Hepatocyte (in vitro differentiated cells): ENCODE data around the gene MLH3. TPM values are rescaled to one million over a fixed set of nuclear protein-coding genes. Genes with fewer than 3 reads are reported as not detected.

Experiments used
- DNase-seq: peaks from one replicate; pipeline ENCODE4 v3.0.0-alpha.2; 2016; ENCODE audit warnings: low spot score
- H2AFZ ChIP-seq: fragments of 200-600 bp; sonication (generic); 2 replicates; pipeline ENCODE4 v1.6.0; 2016; ENCODE audit warnings: antibody characterized with exemption, mild to moderate bottlenecking
- H3K27ac ChIP-seq: fragments of 200-600 bp; sonication (generic); 2 replicates; pipeline ENCODE4 v1.5.1; 2016; ENCODE audit warnings: mild to moderate bottlenecking
- H3K27me3 ChIP-seq: fragments of 200-600 bp; sonication (generic); 2 replicates; pipeline ENCODE4 v1.6.1; 2016
- H3K36me3 ChIP-seq: fragments of 200-600 bp; sonication (generic); replicated peaks from 2 replicates; pipeline ENCODE4 v1.5.1; 2016; ENCODE audit warnings: low read depth; ENCODE audit not compliant: insufficient read depth
- H3K4me1 ChIP-seq: fragments of 200-600 bp; sonication (generic); 2 replicates; pipeline ENCODE4 v1.5.1; 2016; ENCODE audit warnings: mild to moderate bottlenecking, moderate library complexity; ENCODE audit not compliant: insufficient read depth
- H3K4me2 ChIP-seq: fragments of 200-600 bp; sonication (generic); 2 replicates; pipeline ENCODE4 v1.6.0; 2016
- H3K4me3 ChIP-seq: fragments of 200-600 bp; sonication (generic); 2 replicates; pipeline ENCODE4 v1.5.1; 2016; ENCODE audit warnings: mild to moderate bottlenecking
- H3K79me2 ChIP-seq: fragments of 200-600 bp; sonication (generic); 2 replicates; pipeline ENCODE4 v1.6.0; 2017; ENCODE audit warnings: mild to moderate bottlenecking
- H3K9me2 ChIP-seq: fragments of 200-600 bp; sonication (generic); replicated peaks from 2 replicates; pipeline ENCODE4 v1.6.0; 2017; ENCODE audit warnings: mild to moderate bottlenecking; ENCODE audit not compliant: insufficient read depth
- H3K9me3 ChIP-seq: fragments of 200-600 bp; sonication (generic); 2 replicates; pipeline ENCODE4 v1.5.1; 2016; ENCODE audit warnings: low read depth, mild to moderate bottlenecking
- H4K20me1 ChIP-seq: fragments of 200-600 bp; sonication (generic); 2 replicates; pipeline ENCODE4 v1.6.0; 2016; ENCODE audit warnings: mild to moderate bottlenecking; ENCODE audit not compliant: insufficient read depth, poor library complexity, severe bottlenecking
- EZH2 ChIP-seq: fragments of 200-600 bp; sonication (generic); IDR thresholded peaks from 2 replicates; pipeline ENCODE4 v1.6.1; 2016; ENCODE audit warnings: antibody characterized with exemption, mild to moderate bottlenecking, borderline replicate concordance
- EZH2phosphoT487 ChIP-seq: fragments of 200-600 bp; sonication (generic); IDR thresholded peaks from one replicate; pipeline ENCODE4 v1.6.1; 2018; ENCODE audit warnings: antibody characterized with exemption, mild to moderate bottlenecking, low read depth, moderate library complexity; ENCODE audit not compliant: unreplicated experiment, severe bottlenecking
- WGBS: methylation state at CpG from one replicate; pipeline ENCODE4 v1.1.6; 2016; ENCODE audit warnings: low lambda C conversion rate; ENCODE audit errors: missing lambda C conversion rate; 5-methylcytosine and 5-hydroxymethylcytosine counted together
- polyA plus RNA-seq: library from polyadenylated mRNA; unstranded; fragments of >200 nt; fragmentation: Nextera tagmentation; extraction: Ambion mirVana; gene quantifications from 2 replicates; pipeline ENCODE4 v1.2.1, GENCODE V29; 2016
- total RNA-seq: library from RNA; depleted of rRNA; stranded (reverse); fragments of >200 nt; gene quantifications from 2 replicates; pipeline ENCODE4 v1.2.3, GENCODE V29; 2014
- TF ChIP-seq, protein P1 (sequence below): fragments of 200-600 bp; sonication (generic); IDR thresholded peaks from 2 replicates; pipeline ENCODE4 v1.5.1; 2016; ENCODE audit warnings: antibody characterized with exemption, mild to moderate bottlenecking; ENCODE audit not compliant: poor library complexity

The MLH3 gene
- total and polyA plus RNA-seq, 2 experiments from 2014 or later = 8.5 to 15.6 TPM

DNA sequence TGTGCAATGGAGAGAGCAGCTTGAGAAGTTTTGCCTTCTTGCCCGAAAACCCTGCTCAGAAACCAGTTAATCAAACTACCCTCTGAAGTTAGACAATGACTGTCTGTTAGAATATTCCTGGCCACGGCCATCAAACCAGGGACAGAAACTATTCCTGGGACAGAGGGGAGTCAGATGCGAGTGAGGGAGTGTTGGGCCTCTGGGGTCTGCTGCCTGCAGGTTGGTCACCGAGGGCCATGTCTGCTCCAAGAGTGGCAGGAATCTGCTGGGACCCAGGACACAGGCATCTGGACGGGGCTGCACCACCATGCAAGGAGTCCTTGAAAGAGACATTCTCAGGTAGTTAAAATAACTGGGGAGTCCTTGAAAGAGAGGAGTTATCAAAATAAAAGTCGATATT is 65.5 kb downstream of the MLH3 start:
- H4K20me1 ChIP-seq = no peaks in the 10 kb centered on the region
- no peak for DNase-seq
- no peaks in the 10 kb centered on the region for H3K36me3 ChIP-seq
- no peak overlapping the region for H3K27ac ChIP-seq
- WGBS = 92% methylated on average over 6 of the region's 6 CpGs
- H3K9me2 ChIP-seq = no peaks in the 10 kb centered on the region
- no peak overlapping the region for H2AFZ ChIP-seq
- no peaks in the 10 kb centered on the region for H3K9me3 ChIP-seq
- no peak overlapping the region for H3K4me2 ChIP-seq
- peaks cover 6% of the 10 kb centered on the region for H3K4me1 ChIP-seq
- no peaks in the 10 kb centered on the region for H3K79me2 ChIP-seq
- no peak overlapping the region for H3K4me3 ChIP-seq
- TF ChIP-seq EZH2 = no peak
- H3K27me3 ChIP-seq = no peaks in the 10 kb centered on the region

DNA sequence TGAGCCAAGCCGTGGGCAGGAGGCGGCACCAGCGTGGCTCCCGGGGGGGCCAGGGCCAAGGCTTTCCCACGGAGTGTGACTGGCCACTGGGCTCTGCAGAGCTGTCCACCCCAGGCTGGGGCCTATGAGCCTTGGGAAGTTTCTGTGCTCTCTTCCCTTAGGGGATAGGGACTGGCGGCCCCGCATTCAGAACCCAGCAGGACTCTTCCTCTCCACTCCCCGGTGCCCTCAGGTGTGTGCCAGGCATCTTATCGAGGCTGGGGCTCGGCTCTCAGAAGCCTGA is 66.3 kb downstream of the MLH3 start:
- Histone ChIP-seq H3K79me2 (no peaks in the 10 kb centered on the region), H3K27me3 (no peaks in the 10 kb centered on the region), H3K9me2 (no peaks in the 10 kb centered on the region), H4K20me1 (no peaks in the 10 kb centered on the region), H2AFZ (no peak overlapping the region), H3K4me1 (peaks cover 15% of the 10 kb centered on the region), H3K27ac (no peak overlapping the region), H3K4me3 (no peak overlapping the region), H3K36me3 (no peaks in the 10 kb centered on the region), H3K9me3 (no peaks in the 10 kb centered on the region), H3K4me2 (no peak overlapping the region)
- no peak for TF ChIP-seq EZH2phosphoT487
- no peak for TF ChIP-seq EZH2
- TF ChIP-seq, protein P1, sequence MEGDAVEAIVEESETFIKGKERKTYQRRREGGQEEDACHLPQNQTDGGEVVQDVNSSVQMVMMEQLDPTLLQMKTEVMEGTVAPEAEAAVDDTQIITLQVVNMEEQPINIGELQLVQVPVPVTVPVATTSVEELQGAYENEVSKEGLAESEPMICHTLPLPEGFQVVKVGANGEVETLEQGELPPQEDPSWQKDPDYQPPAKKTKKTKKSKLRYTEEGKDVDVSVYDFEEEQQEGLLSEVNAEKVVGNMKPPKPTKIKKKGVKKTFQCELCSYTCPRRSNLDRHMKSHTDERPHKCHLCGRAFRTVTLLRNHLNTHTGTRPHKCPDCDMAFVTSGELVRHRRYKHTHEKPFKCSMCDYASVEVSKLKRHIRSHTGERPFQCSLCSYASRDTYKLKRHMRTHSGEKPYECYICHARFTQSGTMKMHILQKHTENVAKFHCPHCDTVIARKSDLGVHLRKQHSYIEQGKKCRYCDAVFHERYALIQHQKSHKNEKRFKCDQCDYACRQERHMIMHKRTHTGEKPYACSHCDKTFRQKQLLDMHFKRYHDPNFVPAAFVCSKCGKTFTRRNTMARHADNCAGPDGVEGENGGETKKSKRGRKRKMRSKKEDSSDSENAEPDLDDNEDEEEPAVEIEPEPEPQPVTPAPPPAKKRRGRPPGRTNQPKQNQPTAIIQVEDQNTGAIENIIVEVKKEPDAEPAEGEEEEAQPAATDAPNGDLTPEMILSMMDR = no peak
- WGBS = 83% methylated on average over 9 of the region's 10 CpGs
- no peak for DNase-seq

DNA sequence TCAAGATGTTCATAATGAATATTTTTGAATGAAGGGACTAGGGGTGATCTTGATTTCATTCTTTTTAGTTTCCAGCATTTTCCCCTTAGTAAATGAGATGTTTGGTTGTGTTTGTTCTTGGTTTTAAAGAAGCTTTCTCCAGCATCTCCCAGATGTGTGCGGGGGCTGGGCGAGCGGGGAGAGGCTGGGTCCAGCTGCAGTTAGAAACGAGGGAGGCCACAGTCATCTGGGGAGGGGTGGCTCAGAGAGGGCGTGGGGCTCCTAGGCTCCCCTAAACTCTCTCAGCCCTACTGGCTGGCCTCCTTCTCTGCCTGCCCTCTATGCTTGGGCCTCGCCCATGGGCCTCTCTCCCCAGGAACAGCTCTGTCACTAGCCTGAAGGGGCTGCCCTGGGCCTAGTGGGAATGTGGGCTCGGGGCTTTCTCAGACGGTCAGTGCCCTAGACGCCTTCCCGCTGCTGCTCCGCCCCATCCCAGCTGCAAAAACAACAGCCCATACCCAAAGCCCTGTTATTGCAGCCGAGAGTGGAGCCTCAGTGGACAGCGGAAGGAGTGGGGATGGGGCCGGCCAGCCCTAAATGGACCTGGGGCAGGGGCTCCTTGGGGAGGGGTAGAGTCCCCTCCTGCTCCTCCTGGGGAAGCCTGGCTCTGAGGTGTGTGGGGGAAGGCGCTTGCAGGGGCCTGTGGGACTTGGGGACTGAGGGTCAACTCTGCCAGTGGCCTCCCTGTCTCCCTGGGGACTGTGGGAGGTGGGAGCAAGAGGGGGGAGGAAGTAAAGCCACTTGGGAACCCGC is 66.8 kb downstream of the MLH3 start:
- Histone ChIP-seq H3K36me3 (no peaks in the 10 kb centered on the region), H3K27ac (no peak overlapping the region), H3K79me2 (no peaks in the 10 kb centered on the region), H4K20me1 (no peaks in the 10 kb centered on the region), H3K9me2 (no peaks in the 10 kb centered on the region), H3K27me3 (no peaks in the 10 kb centered on the region), H2AFZ (no peak overlapping the region), H3K4me1 (peaks cover 19% of the 10 kb centered on the region), H3K4me2 (no peak overlapping the region), H3K9me3 (no peaks in the 10 kb centered on the region), H3K4me3 (no peak overlapping the region)
- no peak for DNase-seq
- 84% methylated on average over 16 of the region's 16 CpGs for WGBS
- TF ChIP-seq, protein P1 = no peak
- TF ChIP-seq EZH2phosphoT487 = no peak
- no peak for TF ChIP-seq EZH2

DNA sequence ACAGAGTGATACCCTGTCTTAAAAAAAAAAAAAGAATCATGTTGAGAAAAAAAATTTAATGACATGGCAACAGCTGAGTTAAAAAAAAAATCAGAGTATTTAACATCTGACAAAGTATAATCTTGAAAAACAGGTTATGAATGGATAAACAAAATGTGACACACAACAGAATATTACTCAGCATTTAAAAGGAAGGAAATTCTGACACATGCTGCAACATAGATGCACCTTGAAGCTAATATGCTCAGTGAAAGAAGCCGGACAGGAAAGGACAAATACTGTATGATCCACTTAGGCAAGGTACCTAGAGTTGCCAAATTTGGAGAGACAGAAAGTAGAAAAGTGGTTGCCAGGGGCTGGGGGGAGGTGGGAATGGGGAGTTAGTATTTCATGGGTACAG is 67.9 kb downstream of the MLH3 start:
- Histone ChIP-seq H3K4me1 (peaks cover 28% of the 10 kb centered on the region), H2AFZ (no peak overlapping the region), H3K79me2 (no peaks in the 10 kb centered on the region), H3K27me3 (no peaks in the 10 kb centered on the region), H3K27ac (no peak overlapping the region), H4K20me1 (no peaks in the 10 kb centered on the region), H3K4me2 (no peak overlapping the region), H3K4me3 (no peak overlapping the region), H3K9me2 (no peaks in the 10 kb centered on the region), H3K9me3 (no peaks in the 10 kb centered on the region), H3K36me3 (no peaks in the 10 kb centered on the region)
- 94% methylated on average over 1 of the region's 1 CpG for whole genome bisulfite sequencing
- TF ChIP-seq, protein P1 = no peak
- no peak for DNase-seq
